Peyer's patch (tissue), 4 donors: Measurements from ENCODE around the gene ZBTB18. TPM values are rescaled to one million over a fixed set of nuclear protein-coding genes. Genes with fewer than 3 reads are reported as not detected.

Experiments
- DNase-seq, 3 donors: peaks; one replicate each; pipeline ENCODE4 v3.0.0-alpha.2; 2017 to 2019
- H3K27ac ChIP-seq, 4 donors: fragments of 200-600 bp; sonication (generic); one replicate each; pipeline ENCODE4 v1.5.1; 2016 to 2019
- H3K27me3 ChIP-seq, 2 donors: fragments of 200-600 bp; sonication (generic); one replicate each; pipeline ENCODE4 v1.5.1; 2019
- H3K36me3 ChIP-seq, 3 donors: fragments of 200-600 bp; sonication (generic); one replicate each; pipeline ENCODE4 v1.5.1; 2016 to 2019
- H3K4me1 ChIP-seq, 4 donors: fragments of 200-600 bp; sonication (generic); one replicate each; pipeline ENCODE4 v1.5.1; 2016 to 2019
- H3K4me3 ChIP-seq, 4 donors: fragments of 200-600 bp; sonication (generic); 1 replicate in 3 of 4; 2 replicates in 1 of 4; pipeline ENCODE4 v1.5.1; 2016 to 2019; ENCODE audit warnings: mild to moderate bottlenecking in 1 of 4
- H3K9me3 ChIP-seq, 4 donors: fragments of 200-600 bp; sonication (generic); one replicate each; pipeline ENCODE4 v1.5.1; 2016 to 2019; ENCODE audit warnings: mild to moderate bottlenecking in 1 of 4
- CTCF ChIP-seq, 6 experiments: fragments of 450-650 bp in 4 of 6; fragments of 200-600 bp in 2 of 6; sonication (generic) in 1 of 6; IDR thresholded peaks; one replicate each; pipeline ENCODE4 v1.5.1; 2017 to 2019; ENCODE audit warnings: antibody characterized with exemption in 6 of 6, mild to moderate bottlenecking in 3 of 6, moderate library complexity in 1 of 6
- POLR2A ChIP-seq, 2 donors: fragments of 450-650 bp; IDR thresholded peaks; one replicate each; pipeline ENCODE4 v1.5.1; 2017; ENCODE audit warnings: antibody characterized with exemption in 2 of 2, mild to moderate bottlenecking in 2 of 2, moderate library complexity in 2 of 2
- total RNA-seq, 4 donors: library from RNA; depleted of rRNA; stranded (reverse); fragments of >200 nt; gene quantifications; one replicate each; pipeline ENCODE4 v1.1.0, GENCODE V29; 2016

The ZBTB18 gene
- total RNA-seq, 4 donors from 2014 or later, result 17.3 to 31.4 (median 22.5) TPM

- Histone ChIP-seq H3K9me3 (no peaks in the 10 kb centered on the region), H3K4me1 (no peaks in the 10 kb centered on the region), H3K4me3 (no peak overlapping the region), H3K36me3 (no peaks in the 10 kb centered on the region), H3K27ac (no peak overlapping the region), H3K27me3 (no peaks in the 10 kb centered on the region)
- DNase-seq, result no peak
- TF ChIP-seq POLR2A (IDR thresholded peaks at IDR 0.05) (no peak), CTCF (IDR thresholded peaks at IDR 0.05) (no peak)
Observed at GRCh38 chr1:244096691-244097090, 45.6 kb downstream of the ZBTB18 start.

DNA sequence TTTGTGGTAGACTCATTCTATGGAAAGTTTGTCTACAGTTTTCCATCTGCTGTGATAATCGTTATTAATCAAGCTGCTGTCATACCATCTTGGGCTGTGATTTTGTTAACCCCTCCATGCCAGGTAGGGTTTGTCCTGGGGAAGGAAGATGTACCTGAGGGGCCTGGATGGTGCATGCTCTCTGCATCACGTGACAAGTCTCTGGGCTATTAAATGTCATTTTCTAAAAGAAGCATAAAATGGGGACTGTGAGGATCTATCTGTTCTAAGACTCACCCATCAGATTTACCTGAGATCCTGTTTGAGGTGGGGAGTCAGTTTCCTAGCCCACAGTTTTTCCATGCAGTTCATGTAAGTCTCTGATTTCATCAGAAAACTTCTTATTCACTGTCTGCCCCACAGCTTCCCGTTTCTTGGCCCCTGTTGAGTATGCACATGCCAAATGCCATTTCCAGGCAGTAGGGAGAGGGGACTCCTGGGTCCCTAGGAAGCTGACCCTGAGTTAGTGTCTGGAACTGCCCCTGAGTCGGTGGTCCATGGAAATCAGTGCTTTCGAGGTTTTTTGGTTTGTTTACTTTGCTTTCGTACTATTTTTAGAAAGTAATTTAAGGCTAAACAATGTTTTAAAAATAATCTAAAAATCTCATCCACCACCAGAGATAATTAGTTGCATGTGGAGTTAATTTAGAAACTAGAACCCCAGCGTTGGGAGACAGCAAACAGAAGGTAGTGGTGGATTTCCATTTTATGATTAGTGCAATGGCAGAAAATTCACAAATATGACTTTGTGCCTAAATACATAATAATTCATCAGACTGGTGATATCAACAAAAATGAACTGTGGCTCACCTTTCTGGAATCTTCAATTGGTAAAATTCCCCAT lies 46.7 kb downstream of the ZBTB18 start:
- H3K4me3 ChIP-seq, result no peak overlapping the region
- TF ChIP-seq POLR2A (IDR thresholded peaks at IDR 0.05), result no peak
- no peak for TF ChIP-seq CTCF (IDR thresholded peaks at IDR 0.05)
- no peaks in the 10 kb centered on the region for H3K4me1 ChIP-seq
- H3K9me3 ChIP-seq, result no peaks in the 10 kb centered on the region
- no peaks in the 10 kb centered on the region for H3K27me3 ChIP-seq
- no peak overlapping the region for H3K27ac ChIP-seq
- no peak for DNase-seq
- no peaks in the 10 kb centered on the region for H3K36me3 ChIP-seq

DNA sequence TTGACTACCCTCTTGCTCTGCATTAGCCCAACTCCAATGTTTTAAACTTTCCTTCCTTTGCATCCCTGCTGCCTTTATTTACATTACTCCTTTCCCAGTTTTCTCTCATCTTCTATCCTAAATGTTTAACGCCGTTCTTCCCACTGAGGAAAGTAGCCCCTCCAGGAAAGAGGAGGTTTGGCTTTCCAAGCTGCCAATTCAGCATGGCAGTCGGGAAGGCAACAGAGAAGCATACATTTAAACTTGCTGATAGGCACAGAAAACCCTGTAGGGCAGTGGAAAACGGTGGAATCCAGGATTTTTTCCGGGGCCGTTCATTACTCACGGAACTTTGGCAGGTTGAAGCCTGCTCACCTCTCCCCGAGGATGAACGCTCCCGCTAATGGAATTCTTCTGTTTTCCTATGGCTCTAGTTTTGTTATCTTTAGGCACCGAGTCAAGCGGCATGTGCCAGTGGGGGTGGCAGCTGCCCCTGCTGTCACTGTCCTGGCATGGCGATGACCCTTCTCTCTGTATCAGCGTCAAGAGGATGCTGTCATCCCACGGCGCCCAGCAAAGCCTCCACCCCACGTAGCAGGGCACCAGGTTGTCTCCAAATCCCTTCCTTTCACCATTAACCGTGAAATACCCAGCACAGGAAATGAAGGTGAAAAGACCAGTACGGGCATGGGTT lies 48.3 kb downstream of the ZBTB18 start:
- Histone ChIP-seq H3K36me3 (no peaks in the 10 kb centered on the region), H3K4me1 (no peaks in the 10 kb centered on the region), H3K4me3 (no peak overlapping the region), H3K9me3 (no peaks in the 10 kb centered on the region), H3K27me3 (no peaks in the 10 kb centered on the region), H3K27ac (no peak overlapping the region)
- no peak for TF ChIP-seq POLR2A (IDR thresholded peaks at IDR 0.05)
- TF ChIP-seq CTCF (IDR thresholded peaks at IDR 0.05), result no peak
- DNase-seq, result no peak

GRCh38 chr1:244100276-244100675 lies 49.2 kb downstream of the ZBTB18 start:
- H3K9me3 ChIP-seq, result no peaks in the 10 kb centered on the region
- DNase-seq, result no peak
- no peaks in the 10 kb centered on the region for H3K4me1 ChIP-seq
- H3K36me3 ChIP-seq, result no peaks in the 10 kb centered on the region
- no peak overlapping the region for H3K27ac ChIP-seq
- TF ChIP-seq CTCF (IDR thresholded peaks at IDR 0.05), result no peak
- TF ChIP-seq POLR2A (IDR thresholded peaks at IDR 0.05), result no peak
- H3K4me3 ChIP-seq, result no peak overlapping the region
- no peaks in the 10 kb centered on the region for H3K27me3 ChIP-seq

- DNase-seq, result no peak
- no peaks in the 10 kb centered on the region for H3K27me3 ChIP-seq
- H3K4me1 ChIP-seq, result no peaks in the 10 kb centered on the region
- H3K27ac ChIP-seq, result no peak overlapping the region
- no peak overlapping the region for H3K4me3 ChIP-seq
- no peaks in the 10 kb centered on the region for H3K9me3 ChIP-seq
- TF ChIP-seq CTCF (IDR thresholded peaks at IDR 0.05), result no peak
- no peak for TF ChIP-seq POLR2A (IDR thresholded peaks at IDR 0.05)
- no peaks in the 10 kb centered on the region for H3K36me3 ChIP-seq
Observed at GRCh38 chr1:244100704-244101453, 49.8 kb downstream of the ZBTB18 start.
